GOT3 (cell line): ENCODE results near the gene RNF130.

ENCODE experiments used
- DNase-seq: peaks from one replicate; lab custom pipeline; 2025; ENCODE audit warnings: mixed read lengths; lab: John Stamatoyannopoulos, UW

The RNF130 gene

GRCh38 chr5:180056153-180056552 lies 15.4 kb downstream of the RNF130 start:
- no peak for DNase-seq

GRCh38 chr5:180054226-180054625 lies 17.3 kb downstream of the RNF130 start:
- no peak for DNase-seq

GRCh38 chr5:180053061-180053602 lies 18.4 kb downstream of the RNF130 start:
- no peak for DNase-seq

- DNase-seq: no peak
Observed at GRCh38 chr5:180052211-180052818, 19.2 kb downstream of the RNF130 start.

GRCh38 chr5:180050121-180050940 lies 21.2 kb downstream of the RNF130 start:
- DNase-seq: no peak

GRCh38 chr5:180049185-180049548 lies 22.4 kb downstream of the RNF130 start:
- DNase-seq: no peak

- no peak for DNase-seq
Observed at GRCh38 chr5:180047667-180048066, 23.9 kb downstream of the RNF130 start.

GRCh38 chr5:180046656-180047055 lies 24.9 kb downstream of the RNF130 start:
- DNase-seq: no peak

GRCh38 chr5:180045889-180046499 lies 25.6 kb downstream of the RNF130 start:
- no peak for DNase-seq

- no peak for DNase-seq
Observed at GRCh38 chr5:180043377-180043776, 28.2 kb downstream of the RNF130 start.

- DNase-seq: no peak
Observed at GRCh38 chr5:180041301-180042274, 30.0 kb downstream of the RNF130 start.

- no peak for DNase-seq
Observed at GRCh38 chr5:180040287-180041214, 31.0 kb downstream of the RNF130 start.

GRCh38 chr5:180035206-180035931 lies 36.2 kb downstream of the RNF130 start:
- DNase-seq: no peak

- DNase-seq: no peak
Observed at GRCh38 chr5:180034564-180034963, 37.0 kb downstream of the RNF130 start.

- no peak for DNase-seq
Observed at GRCh38 chr5:180027459-180028089, 44.0 kb downstream of the RNF130 start.

GRCh38 chr5:180026734-180027458 lies 44.7 kb downstream of the RNF130 start:
- no peak for DNase-seq

GRCh38 chr5:180026320-180026719 lies 45.2 kb downstream of the RNF130 start:
- DNase-seq: no peak

- DNase-seq: no peak
Observed at GRCh38 chr5:180021900-180022299, 49.7 kb downstream of the RNF130 start.

- DNase-seq: no peak
Observed at GRCh38 chr5:180020176-180020575, 51.4 kb downstream of the RNF130 start.
